A673 (cell line): Measurements from ENCODE around the gene HAND2. TPM values are rescaled to one million over a fixed set of nuclear protein-coding genes. Genes with fewer than 3 reads are reported as not detected.

ENCODE experiments used
- BruUV-seq: library from RNA; stranded (reverse); fragments of 400-500 nt; replicated peaks from 2 replicates; lab custom pipeline; 2021; lab: Mats Ljungman, UMichigan
- CTCF ChIA-PET: fragments of 300-600 bp; sonication (Branson Sonifier 250); formaldehyde crosslinking; loops from one replicate; lab custom pipeline; 2022; ENCODE audit warnings: antibody characterized with exemption; lab: Charles Lee
- POLR2A ChIA-PET: fragments of 300-600 bp; sonication (Branson Sonifier 250); formaldehyde crosslinking; loops from one replicate; lab custom pipeline; 2022; ENCODE audit warnings: antibody characterized with exemption; ENCODE audit not compliant: low non-redundant PET; lab: Charles Lee
- DNase-seq: peaks from one replicate; pipeline ENCODE4 v3.0.0-alpha.2; 2015; ENCODE audit warnings: low spot score
- H3K27ac ChIP-seq: fragments of 200-600 bp; sonication (generic); 2 replicates; pipeline ENCODE4 v1.5.1; 2016; ENCODE audit warnings: mixed run types, low read depth, mild to moderate bottlenecking, mixed read lengths, antibody characterized with exemption, low read length; ENCODE audit not compliant: poor library complexity, severe bottlenecking
- H3K27me3 ChIP-seq: fragments of 200-600 bp; sonication (generic); replicated peaks from 2 replicates; pipeline ENCODE4 v1.6.1; 2017; ENCODE audit warnings: mixed run types, low read depth, mild to moderate bottlenecking, mixed read lengths, antibody characterized with exemption, low read length; ENCODE audit not compliant: insufficient read depth, poor library complexity
- H3K36me3 ChIP-seq: fragments of 200-600 bp; sonication (generic); 2 replicates; pipeline ENCODE4 v1.6.1; 2016; ENCODE audit warnings: mixed run types, mild to moderate bottlenecking, mixed read lengths, antibody characterized with exemption, low read length; ENCODE audit not compliant: insufficient read depth, poor library complexity, severe bottlenecking
- H3K4me1 ChIP-seq: fragments of 200-600 bp; sonication (generic); 2 replicates; pipeline ENCODE4 v1.6.1; 2017; ENCODE audit warnings: mixed run types, mild to moderate bottlenecking, mixed read lengths, antibody characterized with exemption, low read length; ENCODE audit not compliant: insufficient read depth, poor library complexity, severe bottlenecking
- H3K4me3 ChIP-seq: fragments of 200-600 bp; sonication (generic); 2 replicates; pipeline ENCODE4 v1.5.1; 2016; ENCODE audit warnings: low read depth, mixed run types, mild to moderate bottlenecking, mixed read lengths, low read length; ENCODE audit not compliant: poor library complexity, severe bottlenecking
- H3K9me3 ChIP-seq: fragments of 200-600 bp; sonication (generic); 2 replicates; pipeline ENCODE4 v1.6.1; 2016; ENCODE audit warnings: mixed run types, low read depth, mild to moderate bottlenecking, mixed read lengths, antibody characterized with exemption, low read length; ENCODE audit not compliant: poor library complexity, severe bottlenecking
- EZH2 ChIP-seq: fragments of 200-600 bp; sonication (generic); IDR thresholded peaks from 2 replicates; pipeline ENCODE4 v1.6.1; 2017; ENCODE audit warnings: borderline replicate concordance, low read depth, mild to moderate bottlenecking, mixed read lengths, antibody characterized with exemption, low read length; ENCODE audit not compliant: poor library complexity, severe bottlenecking
- intact Hi-C: fragments of 100-400 bp; cut with micrococcal nuclease; formaldehyde crosslinking; loops from one replicate; pipeline ENCODE4 v1.10.0; 2022; ENCODE audit not compliant: unreplicated experiment
- total RNA-seq: library from RNA; stranded (reverse); gene quantifications from 2 replicates; pipeline ENCODE4 v1.2.3, GENCODE V29; 2021
- TF ChIP-seq, protein P1 (sequence below): fragments of 300-800, 200-600 bp; sonication (generic); conservative IDR thresholded peaks from 2 replicates; pipeline ENCODE4 v1.5.1; 2017; ENCODE audit warnings: low read depth, mild to moderate bottlenecking, antibody characterized with exemption, low read length, moderate library complexity, mixed read lengths

The HAND2 gene
- total RNA-seq, 1 experiment from 2014 or later, result 24.0 TPM

DNA sequence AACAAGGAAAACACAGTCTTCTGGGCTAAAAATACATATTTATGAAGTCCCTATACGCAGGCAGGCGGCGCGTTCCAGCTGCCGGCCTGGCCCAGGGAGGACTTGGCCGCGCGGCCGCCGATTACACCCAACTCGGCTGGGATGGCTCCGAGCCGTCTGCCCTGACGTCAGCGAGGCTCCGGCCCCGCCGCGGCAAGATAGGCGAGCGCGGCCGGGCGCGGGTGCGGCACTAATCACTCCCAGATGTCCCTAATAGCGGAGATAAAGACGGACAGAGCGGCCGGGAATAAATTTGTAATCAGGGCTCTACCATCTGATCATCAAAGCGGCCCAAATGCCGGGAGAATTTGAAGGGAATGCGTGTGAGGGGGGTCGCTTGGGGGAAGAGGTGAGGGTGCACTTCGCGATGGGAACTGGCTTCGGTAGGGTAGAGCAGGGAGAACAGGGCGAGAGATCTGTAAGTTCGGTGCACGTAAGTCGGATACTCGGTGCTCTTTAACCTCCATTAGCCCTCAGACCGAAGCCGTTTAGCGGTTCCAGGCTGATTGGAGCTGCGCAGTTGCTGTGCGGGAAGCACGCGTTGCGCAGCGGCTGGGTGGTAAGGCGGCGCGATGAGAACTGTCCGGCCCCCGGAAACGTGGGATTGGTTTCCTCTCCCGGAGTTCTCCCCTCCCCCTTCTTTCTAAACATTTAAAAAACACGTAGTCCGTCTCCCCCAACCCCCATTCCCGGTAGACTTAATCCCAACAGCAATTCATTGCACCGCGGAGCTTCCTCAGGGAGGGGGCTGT, 7.7 kb downstream of the HAND2 start:
- intact Hi-C loops, result loop anchor here (5.0 kb wide), 1 partner anchor 635 kb away; no protein-coding TSS in a partner anchor
- Histone ChIP-seq H3K4me1 (peaks cover 20% of the 10 kb centered on the region), H3K9me3 (no peaks in the 10 kb centered on the region), H3K27me3 (no peaks in the 10 kb centered on the region), H3K36me3 (peaks cover 27% of the 10 kb centered on the region), H3K4me3 (peak overlapping the region; percentile 47), H3K27ac (peak overlapping the region; percentile 82)
- peak; percentile 88 for DNase-seq
- no TSS peak for BruUV-seq
- ChIA-PET CTCF (no interaction called here), POLR2A (interaction anchor here (0.6 kb wide), 1 partner anchor 10 kb away, joined by 11 read pairs; no protein-coding TSS in a partner anchor)
- TF ChIP-seq, protein P1, sequence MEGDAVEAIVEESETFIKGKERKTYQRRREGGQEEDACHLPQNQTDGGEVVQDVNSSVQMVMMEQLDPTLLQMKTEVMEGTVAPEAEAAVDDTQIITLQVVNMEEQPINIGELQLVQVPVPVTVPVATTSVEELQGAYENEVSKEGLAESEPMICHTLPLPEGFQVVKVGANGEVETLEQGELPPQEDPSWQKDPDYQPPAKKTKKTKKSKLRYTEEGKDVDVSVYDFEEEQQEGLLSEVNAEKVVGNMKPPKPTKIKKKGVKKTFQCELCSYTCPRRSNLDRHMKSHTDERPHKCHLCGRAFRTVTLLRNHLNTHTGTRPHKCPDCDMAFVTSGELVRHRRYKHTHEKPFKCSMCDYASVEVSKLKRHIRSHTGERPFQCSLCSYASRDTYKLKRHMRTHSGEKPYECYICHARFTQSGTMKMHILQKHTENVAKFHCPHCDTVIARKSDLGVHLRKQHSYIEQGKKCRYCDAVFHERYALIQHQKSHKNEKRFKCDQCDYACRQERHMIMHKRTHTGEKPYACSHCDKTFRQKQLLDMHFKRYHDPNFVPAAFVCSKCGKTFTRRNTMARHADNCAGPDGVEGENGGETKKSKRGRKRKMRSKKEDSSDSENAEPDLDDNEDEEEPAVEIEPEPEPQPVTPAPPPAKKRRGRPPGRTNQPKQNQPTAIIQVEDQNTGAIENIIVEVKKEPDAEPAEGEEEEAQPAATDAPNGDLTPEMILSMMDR, result no peak

DNA sequence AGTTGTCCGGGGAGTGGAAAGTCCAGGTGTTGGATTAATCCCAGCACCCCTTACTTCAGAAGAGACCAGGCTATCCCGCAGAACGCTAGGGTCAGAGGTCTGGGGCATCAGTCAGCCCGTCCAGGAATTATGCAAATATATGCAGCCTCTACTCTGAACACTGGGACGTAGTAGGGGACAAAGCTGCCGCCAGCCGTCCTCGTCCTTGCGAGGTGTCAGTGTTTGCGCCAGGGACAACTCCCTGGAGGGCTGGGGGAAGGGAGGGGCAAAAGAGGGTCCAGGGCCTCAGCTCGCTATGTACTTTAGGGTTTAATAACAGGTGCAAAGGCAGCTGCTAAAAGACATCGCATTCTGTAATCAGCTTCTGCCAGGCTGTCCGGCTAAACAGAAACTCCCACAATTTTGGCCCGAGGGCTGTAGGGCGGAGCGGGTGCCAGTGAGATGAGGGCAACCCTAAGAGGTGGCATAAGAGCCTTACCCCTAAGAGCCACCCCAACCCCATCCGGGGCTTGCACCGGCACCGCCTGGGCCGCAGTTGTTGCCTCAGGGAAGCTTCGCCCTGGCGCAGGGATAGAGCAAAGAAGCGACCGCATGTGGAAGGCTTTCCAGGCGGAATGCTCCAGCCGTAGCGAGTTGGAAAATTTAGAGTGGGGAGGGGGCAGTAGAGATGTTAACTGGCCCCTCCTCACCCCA, 8.4 kb downstream of the HAND2 start:
- Histone ChIP-seq H3K4me3 (peak overlapping the region; percentile 47), H3K27me3 (no peaks in the 10 kb centered on the region), H3K9me3 (no peaks in the 10 kb centered on the region), H3K36me3 (peaks cover 21% of the 10 kb centered on the region), H3K4me1 (peaks cover 16% of the 10 kb centered on the region), H3K27ac (peak overlapping the region; percentile 82)
- ChIA-PET CTCF (no interaction called here), POLR2A (interaction anchor here (0.6 kb wide), 1 partner anchor 9 kb away, joined by 11 read pairs; no protein-coding TSS in a partner anchor)
- TF ChIP-seq, protein P1, result no peak
- intact Hi-C loops, result loop anchor here (5.0 kb wide), 1 partner anchor 636 kb away; no protein-coding TSS in a partner anchor
- no peak for DNase-seq
- BruUV-seq, result no TSS peak

DNA sequence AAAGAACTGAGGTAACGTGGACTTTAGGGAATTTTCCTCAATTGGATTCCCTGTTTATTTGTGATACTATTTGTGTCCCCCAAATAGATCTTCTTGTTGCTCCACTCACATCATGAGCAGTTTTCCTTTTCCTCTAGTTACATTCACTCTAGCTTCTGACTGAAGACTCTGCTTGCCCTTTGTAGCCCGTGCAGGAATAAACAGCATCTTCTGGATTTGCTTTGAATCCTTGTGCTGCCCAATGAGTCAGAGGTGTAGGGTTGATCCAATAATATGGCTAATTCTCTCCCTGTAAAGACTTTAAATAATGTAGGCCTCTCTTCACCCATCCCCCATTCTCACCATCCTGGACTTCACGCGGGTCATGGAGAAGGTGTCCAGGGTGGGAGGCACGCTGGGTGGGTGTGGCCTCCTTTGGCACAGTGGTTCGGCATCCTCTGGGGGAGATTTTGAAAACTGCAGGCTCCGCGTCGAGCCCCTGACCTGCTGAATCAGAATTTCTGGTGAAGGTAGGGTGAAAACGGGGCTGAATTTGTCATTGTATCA, 9.0 kb downstream of the HAND2 start:
- ChIA-PET POLR2A (no interaction called here), CTCF (no interaction called here)
- TF ChIP-seq EZH2, result no peak
- TF ChIP-seq, protein P1, result no peak
- Histone ChIP-seq H3K9me3 (no peaks in the 10 kb centered on the region), H3K36me3 (peaks cover 15% of the 10 kb centered on the region), H3K27me3 (no peaks in the 10 kb centered on the region), H3K27ac (no peak overlapping the region), H3K4me3 (no peak overlapping the region), H3K4me1 (peaks cover 16% of the 10 kb centered on the region)
- intact Hi-C loops, result loop anchor here (5.0 kb wide), 1 partner anchor 636 kb away; no protein-coding TSS in a partner anchor
- no TSS peak for BruUV-seq
- DNase-seq, result no peak
